ENCODE data around the gene SUGP1.

DNA sequence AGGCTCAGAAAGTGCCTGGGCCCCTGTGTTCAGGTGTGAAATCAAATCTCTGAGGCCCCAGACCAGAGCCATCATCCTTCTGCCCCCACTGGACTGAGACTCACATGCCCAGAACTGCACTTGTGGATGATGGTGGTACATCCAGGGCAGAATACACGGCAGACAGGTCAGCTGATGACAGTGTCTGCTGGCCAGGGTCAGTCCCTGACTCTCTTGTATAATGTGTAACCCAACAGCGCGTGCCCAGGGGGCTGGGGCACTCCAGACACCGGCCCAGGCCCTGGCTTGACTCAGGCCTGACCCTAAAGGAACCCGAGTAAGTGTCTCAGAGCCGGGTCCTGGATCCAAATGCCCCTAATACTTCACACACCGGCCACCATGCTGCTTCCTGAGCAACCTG is 47.8 kb upstream of the SUGP1 start:
- no peak for TF ChIP-seq GATA2 (IDR thresholded peaks at IDR 0.05; ENCODE audit: low read depth, low read length)
- no peak for TF ChIP-seq GATA3 (IDR thresholded peaks at IDR 0.05; ENCODE audit: low read depth, low read length)
